Cardiac muscle cell (in vitro differentiated cells and primary cell): ENCODE data around the gene ARID5A. TPM values are rescaled to one million over a fixed set of nuclear protein-coding genes. Genes with fewer than 3 reads are reported as not detected.
A peak's percentile ranks its signal among the peaks of the same experiment; 100 is the strongest.

Source experiments
- DNase-seq, 2 donors: peaks; one replicate each; pipeline versions ENCODE4 v3.0.0 to v3.0.0-alpha.2; 2010 to 2017; ENCODE audit warnings: low read depth in 1 of 2, low spot score in 1 of 2
- H3K27ac ChIP-seq: fragments of 200-600 bp; sonication (generic); 2 replicates; pipeline ENCODE4 v1.5.1; 2016
- H3K27me3 ChIP-seq: fragments of 200-600 bp; sonication (generic); 2 replicates; pipeline ENCODE4 v1.6.0; 2016; ENCODE audit warnings: control low read depth
- H3K36me3 ChIP-seq: fragments of 200-600 bp; sonication (generic); 2 replicates; pipeline ENCODE4 v1.5.1; 2016; ENCODE audit warnings: control low read depth
- H3K4me1 ChIP-seq: fragments of 200-600 bp; sonication (generic); 2 replicates; pipeline ENCODE4 v1.8.1; 2017; ENCODE audit warnings: low read depth, mild to moderate bottlenecking, mixed run types
- H3K4me3 ChIP-seq: fragments of 200-600 bp; sonication (generic); 2 replicates; pipeline ENCODE4 v1.5.1; 2016; ENCODE audit warnings: mild to moderate bottlenecking
- H3K9me3 ChIP-seq: fragments of 200-600 bp; sonication (generic); 2 replicates; pipeline ENCODE4 v1.5.1; 2017; ENCODE audit warnings: low read depth, mild to moderate bottlenecking, control low read depth
- polyA plus RNA-seq: library from polyadenylated mRNA; unstranded; fragments of >200 nt; fragmentation: Nextera tagmentation; extraction: Ambion mirVana; gene quantifications from 2 replicates; pipeline ENCODE4 v1.2.1, GENCODE V29; 2016
- total RNA-seq: library from RNA; depleted of rRNA; stranded (reverse); fragments of >200 nt; gene quantifications from 2 replicates; pipeline ENCODE4 v1.2.3, GENCODE V29; 2016
- TF ChIP-seq, protein P1 (sequence below): IDR thresholded peaks from 2 replicates; pipeline ENCODE4 v1.5.1; 2012; ENCODE audit warnings: low read depth, mild to moderate bottlenecking, low read length

ARID5A gene
- total and polyA plus RNA-seq, 2 experiments from 2014 or later: 7.6 to 7.8 TPM

DNA sequence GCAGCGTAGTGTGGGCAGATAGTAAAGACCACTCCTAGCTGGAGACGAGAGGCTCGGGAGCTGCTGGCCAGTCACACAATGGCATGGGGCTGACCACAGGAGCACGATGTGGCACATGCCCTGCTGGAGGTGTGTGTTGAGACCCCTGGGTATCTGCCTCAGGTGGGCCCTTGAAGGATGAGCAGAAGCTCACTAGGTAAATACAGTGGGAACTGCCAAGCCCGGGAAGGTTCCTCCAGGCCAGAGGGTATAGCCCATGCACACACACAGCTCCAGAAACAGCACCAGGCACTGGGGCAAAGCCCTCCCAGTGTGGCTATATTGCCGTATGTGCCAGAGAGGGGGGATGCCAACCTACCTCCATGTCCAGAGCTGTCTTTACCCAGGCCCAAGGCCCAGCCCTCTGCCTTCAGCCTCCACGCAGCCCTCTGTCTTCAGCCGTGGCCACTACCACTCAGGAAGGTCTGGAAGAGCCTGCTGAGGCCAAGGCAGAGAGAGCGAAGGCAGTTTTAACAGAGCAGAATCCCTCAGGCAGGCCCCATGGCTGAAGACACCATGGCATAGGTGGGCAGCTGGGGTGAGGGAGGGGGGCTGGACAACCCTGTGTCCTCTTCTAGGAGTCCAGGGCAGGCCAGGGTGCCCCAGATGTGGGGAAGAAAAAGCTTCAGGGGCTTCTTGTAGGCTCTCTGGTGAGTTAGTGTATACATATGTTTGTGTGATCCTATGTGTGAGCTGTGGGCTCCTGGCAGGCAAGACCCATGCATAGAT lies 7.0 kb upstream of the ARID5A start:
- Histone ChIP-seq H3K27ac (no peak overlapping the region), H3K27me3 (no peaks in the 10 kb centered on the region), H3K9me3 (no peaks in the 10 kb centered on the region), H3K36me3 (no peaks in the 10 kb centered on the region), H3K4me1 (peaks cover 27% of the 10 kb centered on the region), H3K4me3 (no peak overlapping the region)
- no peak for DNase-seq
- TF ChIP-seq, protein P1, sequence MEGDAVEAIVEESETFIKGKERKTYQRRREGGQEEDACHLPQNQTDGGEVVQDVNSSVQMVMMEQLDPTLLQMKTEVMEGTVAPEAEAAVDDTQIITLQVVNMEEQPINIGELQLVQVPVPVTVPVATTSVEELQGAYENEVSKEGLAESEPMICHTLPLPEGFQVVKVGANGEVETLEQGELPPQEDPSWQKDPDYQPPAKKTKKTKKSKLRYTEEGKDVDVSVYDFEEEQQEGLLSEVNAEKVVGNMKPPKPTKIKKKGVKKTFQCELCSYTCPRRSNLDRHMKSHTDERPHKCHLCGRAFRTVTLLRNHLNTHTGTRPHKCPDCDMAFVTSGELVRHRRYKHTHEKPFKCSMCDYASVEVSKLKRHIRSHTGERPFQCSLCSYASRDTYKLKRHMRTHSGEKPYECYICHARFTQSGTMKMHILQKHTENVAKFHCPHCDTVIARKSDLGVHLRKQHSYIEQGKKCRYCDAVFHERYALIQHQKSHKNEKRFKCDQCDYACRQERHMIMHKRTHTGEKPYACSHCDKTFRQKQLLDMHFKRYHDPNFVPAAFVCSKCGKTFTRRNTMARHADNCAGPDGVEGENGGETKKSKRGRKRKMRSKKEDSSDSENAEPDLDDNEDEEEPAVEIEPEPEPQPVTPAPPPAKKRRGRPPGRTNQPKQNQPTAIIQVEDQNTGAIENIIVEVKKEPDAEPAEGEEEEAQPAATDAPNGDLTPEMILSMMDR: no peak

DNA sequence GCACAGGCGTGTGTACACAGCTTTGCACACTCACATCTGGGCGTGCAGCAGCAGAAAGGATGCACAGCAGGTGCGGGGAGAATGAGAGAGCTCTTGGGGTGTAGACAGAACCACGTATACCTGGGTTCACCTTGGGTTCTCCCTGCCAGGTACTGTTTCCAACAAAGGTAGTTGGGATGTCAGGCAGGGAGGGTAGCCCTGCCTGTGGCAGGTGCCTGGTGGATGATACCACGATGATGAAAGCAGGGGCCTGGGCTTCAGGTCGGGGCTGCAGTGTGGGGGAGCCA lies 6.5 kb upstream of the ARID5A start:
- H3K36me3 ChIP-seq: no peaks in the 10 kb centered on the region
- peaks cover 27% of the 10 kb centered on the region for H3K4me1 ChIP-seq
- no peak for DNase-seq
- H3K27ac ChIP-seq: no peak overlapping the region
- TF ChIP-seq, protein P1: no peak
- no peak overlapping the region for H3K4me3 ChIP-seq
- no peaks in the 10 kb centered on the region for H3K9me3 ChIP-seq
- no peaks in the 10 kb centered on the region for H3K27me3 ChIP-seq

DNA sequence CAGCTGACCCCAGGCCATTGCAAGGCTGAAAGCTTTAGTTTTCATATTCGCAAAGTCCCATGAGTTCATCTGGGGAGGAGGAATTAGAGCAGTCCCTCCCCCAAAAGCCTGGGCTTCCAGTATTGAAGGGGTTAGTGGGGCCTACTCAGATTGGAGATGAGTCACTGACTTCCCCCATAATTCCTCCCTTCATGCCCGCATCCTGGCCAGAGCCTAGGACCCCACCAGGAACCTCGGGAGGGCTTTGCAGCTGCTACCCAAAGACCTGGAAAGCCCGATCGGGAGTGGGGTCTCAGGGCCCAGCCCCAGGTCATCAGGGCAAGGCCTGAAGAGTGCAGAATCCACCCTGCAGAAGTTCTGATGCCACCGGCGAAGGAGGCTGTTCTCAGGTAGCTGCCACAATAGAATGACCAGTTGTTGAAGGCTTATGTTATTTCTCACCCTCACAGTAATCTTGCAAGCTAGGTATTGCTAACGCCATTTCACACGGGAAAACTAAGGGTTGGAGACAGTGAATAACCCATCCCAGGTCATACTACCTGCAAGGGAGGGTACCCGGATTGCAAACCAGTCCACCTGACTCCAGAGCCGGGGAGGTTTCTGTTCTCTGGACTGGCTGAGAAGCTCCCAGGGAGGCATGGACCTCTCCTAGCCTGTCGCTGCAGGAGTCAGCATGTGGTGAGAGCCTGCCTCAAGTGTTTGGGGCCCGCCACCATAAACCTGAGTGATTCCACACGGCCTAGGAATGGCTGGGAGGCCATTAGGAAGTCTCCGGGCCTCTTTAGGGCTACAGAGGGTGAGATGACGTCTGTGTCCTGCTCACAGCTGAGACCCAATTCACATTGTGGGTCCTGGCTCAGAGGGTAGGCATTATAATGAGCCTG lies 5.8 kb upstream of the ARID5A start:
- Histone ChIP-seq H3K27ac (no peak overlapping the region), H3K4me3 (no peak overlapping the region), H3K27me3 (no peaks in the 10 kb centered on the region), H3K9me3 (no peaks in the 10 kb centered on the region), H3K4me1 (peaks cover 27% of the 10 kb centered on the region), H3K36me3 (no peaks in the 10 kb centered on the region)
- TF ChIP-seq, protein P1: no peak
- no peak for DNase-seq

DNA sequence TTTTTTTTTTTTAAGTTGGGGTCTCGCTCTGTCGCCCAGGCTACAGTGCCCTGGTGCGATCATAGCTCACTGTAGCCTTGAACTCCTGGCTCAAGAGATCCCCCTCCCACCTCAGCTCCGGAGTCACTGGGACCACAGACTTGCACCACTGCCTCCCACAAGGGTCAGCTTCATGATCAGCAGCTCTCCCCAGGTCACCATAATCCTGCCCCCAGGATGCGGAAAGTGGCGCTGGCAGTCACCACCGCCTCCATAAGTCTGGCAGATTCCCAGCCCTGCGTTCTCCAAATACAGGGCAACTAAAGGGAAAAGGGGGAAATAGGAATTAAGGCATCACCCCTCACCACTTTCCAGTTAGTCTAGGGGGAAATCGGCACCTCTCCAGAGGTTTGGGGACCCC lies 5.2 kb upstream of the ARID5A start:
- Histone ChIP-seq H3K36me3 (no peaks in the 10 kb centered on the region), H3K27me3 (no peaks in the 10 kb centered on the region), H3K9me3 (no peaks in the 10 kb centered on the region), H3K27ac (peak overlapping the region; percentile 63), H3K4me3 (no peak overlapping the region), H3K4me1 (peaks cover 27% of the 10 kb centered on the region)
- no peak for DNase-seq
- TF ChIP-seq, protein P1: no peak

DNA sequence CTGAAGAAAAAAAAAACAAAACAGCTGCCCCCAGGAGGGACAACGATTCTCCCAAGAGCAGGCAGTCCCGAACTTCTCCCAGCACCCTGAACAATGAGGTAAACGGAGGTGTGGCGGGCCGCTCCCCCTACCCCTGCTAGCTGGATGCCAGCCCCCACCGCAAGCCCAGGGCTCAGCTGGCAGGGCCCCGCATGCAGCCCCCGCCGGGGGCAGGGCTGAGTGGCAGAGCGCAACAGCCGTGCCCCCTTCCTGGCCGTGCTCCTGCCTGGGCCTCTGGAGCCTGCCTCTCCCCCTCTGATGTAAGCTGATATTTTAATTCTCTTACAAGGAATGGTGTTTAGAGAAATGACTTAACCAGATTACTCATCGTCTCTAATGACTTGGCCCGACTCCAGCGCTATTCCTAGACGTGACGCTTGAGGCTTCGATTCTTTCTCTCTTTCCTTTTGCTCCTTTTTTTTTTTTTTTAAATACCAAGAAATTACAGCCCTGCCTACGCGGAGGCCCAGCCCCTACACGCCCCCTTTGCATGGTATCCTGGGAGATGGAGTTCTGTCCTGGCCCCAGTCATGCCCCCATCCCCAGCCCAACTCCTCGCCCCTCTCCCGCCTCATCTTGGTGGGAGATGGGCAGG lies 4.6 kb upstream of the ARID5A start:
- TF ChIP-seq, protein P1: no peak
- peak; percentile 82 to 99 for DNase-seq

More for the DNA sequence above, 4.6 kb upstream of the ARID5A start:
- H3K36me3 ChIP-seq: no peaks in the 10 kb centered on the region
- H3K9me3 ChIP-seq: no peaks in the 10 kb centered on the region
- H3K4me1 ChIP-seq: peaks cover 27% of the 10 kb centered on the region
- H3K27ac ChIP-seq: peak overlapping the region; percentile 63
- peak overlapping the region; percentile 11 for H3K4me3 ChIP-seq
- H3K27me3 ChIP-seq: no peaks in the 10 kb centered on the region
